HG02973 (cell line): ENCODE data around the gene SLC12A8.

ENCODE experiments used
- ATAC-seq: cut with Tn5 transposase; IDR thresholded peaks from one replicate; pipeline ENCODE4 v1.9.1; 2021; ENCODE audit warnings: moderate library complexity; ENCODE audit not compliant: unreplicated experiment

The SLC12A8 gene

DNA sequence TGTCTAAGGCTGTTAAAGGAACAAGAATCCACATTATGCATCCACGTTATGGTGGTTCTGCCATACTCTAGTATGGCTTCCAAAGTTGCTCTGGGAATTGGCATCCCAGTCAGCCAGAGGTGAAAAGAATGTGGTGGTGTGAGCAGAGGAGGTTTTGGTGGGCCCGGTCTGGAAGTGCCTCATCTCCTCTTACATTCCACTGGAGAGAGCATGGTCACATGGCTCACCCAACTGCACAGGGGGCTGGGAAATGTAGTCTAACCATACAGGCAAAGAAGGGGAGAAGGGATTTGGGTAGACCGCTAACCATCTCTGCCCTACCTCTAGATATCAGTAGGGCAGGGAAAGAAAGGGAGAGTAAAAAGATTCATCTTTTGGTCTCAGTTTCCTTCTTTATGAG lies 153.6 kb downstream of the SLC12A8 start:
- no peak for ATAC-seq

DNA sequence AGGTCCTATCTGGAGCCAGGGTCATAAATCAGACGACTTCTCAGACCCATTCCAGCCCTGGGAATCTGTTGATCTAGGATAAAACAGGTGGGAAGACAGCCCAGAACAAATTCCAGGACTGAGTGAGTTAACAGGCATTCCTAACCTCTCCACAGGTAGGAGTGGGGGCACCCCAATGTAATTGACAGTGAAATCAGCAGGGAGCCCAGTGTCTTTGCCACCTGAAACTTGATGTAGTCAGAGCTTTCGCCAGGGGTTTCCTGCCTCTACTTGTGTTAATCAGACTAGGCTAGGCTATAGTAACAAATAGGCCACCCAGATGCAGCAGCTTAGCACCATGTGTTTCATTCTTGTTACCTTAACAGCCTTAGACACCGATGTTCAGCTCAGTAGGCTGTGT lies 154.0 kb downstream of the SLC12A8 start:
- no peak for ATAC-seq

- ATAC-seq = no peak
These were observed 155.2 kb downstream of the SLC12A8 start for GRCh38 chr3:125057186-125057850.

DNA sequence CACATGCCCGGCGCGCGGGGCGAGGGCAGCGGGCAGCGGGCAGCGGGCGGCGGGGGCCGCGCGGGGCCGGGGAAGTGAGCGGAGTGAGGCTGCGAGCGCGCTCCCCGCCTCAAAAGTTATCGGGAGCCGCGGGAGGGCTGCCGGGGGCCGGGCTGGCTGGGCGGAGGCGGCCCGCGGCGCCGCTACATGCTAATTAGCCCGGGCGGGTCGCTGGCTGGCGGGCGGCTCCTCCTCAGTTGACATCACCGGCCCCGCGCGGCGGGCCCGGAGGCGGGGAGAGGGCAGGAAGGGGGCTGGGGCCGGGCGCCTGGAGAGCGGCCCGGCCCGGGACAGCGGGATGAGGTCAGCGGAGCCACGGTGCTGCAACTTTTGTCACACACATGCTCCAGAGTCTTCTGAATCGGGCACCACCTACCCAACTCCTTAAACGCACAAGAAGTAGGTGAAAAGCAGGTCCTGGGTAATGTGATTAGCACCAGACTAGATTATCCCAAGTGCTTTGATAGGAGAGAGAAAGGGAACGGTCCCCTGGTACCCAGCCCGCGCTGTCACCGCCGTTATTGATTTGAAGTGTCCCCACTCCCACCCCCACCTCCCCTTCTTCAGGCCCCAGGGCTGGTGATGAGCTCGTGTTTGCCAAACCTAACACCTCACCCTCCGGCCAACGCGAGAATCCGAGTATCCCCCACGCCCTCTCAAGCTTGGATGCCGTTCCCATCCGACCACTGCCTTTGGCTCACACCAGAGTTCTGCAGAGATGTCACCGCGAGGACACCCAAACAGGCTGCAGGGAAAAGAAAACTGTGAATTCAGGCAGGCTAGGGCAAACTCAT lies 156.4 kb downstream of the SLC12A8 start, which contains the start of gene HEG1:
Gene HEG1 (minus strand): TSS at position 85 of the 833 bp plus-strand sequence. CDS start 107 bp downstream, outside the sequence.
- peak; percentile 51 for ATAC-seq

DNA sequence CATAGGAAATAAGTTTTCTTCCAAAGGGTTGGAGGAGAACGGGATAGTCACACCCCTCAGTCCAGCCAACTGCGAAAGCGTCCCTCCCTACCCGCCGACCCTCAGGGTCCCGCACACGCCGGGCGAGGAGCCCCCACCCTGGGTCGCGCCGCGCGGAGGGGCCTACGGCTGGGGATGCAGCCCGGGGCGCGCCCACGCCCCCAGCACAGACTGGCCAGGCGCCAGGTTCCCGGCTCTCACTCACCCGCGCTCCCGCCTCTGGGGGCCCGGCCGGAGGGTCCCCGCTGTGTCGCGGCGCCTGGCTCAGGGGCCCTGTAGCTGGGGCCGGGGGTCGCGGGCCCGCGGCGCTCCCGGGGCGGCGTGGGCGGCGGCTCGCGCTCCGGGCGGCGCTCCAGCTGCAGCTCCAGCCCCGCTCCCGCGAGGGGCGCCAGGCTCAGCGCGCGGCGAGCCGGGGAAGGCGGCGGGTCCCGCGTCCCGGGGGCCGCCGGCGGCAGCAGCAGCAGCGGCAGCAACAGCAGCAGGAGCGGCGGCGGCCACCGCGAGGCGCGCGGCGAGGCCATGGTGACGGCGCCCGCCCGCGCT lies 157.1 kb downstream of the SLC12A8 start:
- ATAC-seq = peak; percentile 21

- peak; percentile 24 for ATAC-seq
These were observed 157.9 kb downstream of the SLC12A8 start for GRCh38 chr3:125054449-125055329.

DNA sequence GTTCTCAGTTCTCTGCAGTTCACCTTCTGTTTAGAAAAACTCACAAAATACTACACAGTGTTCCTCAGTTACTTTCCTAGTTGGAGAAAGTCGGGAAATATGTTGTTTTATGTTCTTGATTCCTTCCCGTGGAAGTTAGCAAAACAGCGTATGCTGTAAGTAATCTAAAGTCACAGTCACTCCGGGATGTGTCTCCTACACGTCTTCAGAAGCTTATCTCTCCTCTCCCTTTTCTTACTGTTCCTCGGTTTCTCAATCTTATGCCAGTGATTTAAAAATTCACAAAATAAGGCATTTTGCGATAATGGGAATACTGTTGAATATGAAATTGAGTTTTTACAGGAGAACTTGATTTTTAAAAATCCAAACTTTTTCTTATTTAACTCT lies 158.5 kb downstream of the SLC12A8 start:
- ATAC-seq = no peak

DNA sequence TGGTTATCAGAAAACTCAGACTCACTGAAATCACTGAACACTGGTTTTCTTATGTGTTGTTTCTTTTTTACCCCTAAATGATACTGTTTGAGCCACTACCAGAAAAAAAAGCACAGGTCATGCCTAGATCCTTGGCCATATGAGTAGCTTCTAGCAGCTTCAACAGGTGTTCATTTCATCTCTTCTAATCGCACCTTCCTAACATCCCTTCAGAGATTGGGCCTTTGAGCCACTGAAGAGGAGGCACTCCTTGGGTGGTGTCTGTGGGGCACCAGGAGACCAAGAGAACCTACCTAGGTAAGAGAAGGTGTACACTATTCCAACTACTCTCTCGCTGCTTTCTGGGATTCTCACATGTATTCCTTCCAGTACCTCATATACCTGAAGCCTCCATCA lies 159.2 kb downstream of the SLC12A8 start:
- ATAC-seq = no peak

DNA sequence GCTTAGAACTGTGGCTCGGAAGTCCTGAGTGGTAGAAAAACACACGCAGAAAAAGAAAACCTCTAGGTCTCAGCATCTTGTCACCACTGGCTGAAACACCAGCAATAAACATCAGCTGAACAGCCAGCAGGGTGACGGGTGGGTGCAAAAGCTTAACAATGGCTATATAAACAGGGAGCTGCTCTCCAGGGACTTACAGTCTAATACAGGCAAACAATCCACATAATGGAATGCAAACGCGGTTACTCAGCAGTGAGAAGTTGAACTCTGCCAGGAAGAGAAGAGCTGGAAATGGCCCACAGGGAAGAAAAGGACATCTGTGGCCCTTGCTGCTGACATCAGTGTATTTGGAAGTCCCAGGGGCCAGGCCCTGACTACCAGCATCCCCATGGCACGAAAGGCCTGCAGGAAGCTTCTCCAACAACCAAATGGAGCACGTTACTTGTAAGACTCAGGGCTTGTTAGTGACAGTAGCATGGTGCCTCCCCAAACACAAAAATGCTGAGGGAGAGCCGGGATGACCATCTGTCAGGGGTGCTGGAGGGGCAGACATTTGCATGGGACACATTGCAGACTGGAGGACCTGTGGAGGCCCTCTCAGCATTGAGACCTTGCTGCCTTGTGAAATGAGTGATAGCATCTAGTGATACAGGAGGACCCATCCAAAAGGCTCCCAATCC lies 159.8 kb downstream of the SLC12A8 start:
- ATAC-seq = no peak

DNA sequence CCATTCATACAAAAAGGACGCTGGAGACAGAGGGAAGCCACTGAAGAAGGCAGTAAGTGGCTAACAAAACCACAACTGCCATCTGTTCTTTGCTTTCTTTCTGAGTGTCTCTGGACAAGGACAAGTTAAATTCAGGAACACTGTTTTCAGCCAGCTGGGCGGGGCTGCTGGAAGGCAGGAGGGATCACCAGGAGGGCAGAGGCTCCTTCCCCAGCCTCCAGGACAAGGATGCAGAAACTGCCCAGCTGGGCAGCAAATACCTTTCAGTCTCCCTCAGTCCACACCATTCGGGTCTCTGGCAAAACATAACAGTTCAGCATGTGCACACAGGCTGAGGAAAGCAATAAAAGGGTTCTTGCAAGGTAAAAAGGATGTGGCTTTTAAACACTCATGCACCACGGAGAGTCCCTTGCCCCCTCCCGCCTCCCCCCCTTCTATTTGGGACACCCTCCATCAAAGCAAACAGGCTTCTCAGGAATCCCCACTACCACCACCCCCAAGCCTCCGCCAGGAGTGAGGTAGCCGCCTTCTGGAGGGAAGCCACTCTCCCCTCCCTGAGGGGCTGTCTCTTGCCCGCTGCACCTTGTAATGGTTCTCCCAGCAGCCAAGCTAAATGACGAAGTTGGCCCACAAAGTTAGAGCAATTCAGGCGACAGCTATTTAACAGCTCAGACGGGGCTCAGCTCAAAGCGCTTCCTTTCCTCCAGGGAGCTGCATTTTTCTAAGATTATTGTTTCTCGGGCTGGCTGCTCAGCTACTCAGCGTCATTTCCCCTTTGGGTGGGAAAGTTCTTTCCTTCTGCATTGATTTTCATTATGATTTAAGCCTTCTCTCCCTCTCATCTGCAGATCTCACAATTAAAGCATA lies 160.6 kb downstream of the SLC12A8 start:
- no peak for ATAC-seq

DNA sequence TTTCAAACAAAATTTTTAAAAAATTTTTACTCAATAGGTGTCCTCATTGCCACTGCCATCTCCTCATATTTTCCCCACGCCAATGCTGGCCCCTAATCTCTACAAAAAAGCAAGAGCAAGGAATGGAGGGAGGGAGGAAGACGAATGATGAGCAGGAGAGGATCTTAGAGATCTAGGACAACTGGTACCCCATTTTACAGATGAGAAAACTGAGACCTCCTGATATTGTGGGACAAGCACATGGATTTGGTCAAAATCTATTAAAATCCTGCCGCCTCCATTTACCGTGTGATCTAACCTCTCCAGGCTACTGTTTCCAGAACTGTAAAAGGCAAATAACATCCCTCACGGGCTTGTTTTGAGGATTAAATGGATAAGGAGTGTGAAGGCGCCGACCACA lies 161.3 kb downstream of the SLC12A8 start:
- no peak for ATAC-seq

GRCh38 chr3:125050488-125051090 lies 162.0 kb downstream of the SLC12A8 start:
- ATAC-seq = no peak

DNA sequence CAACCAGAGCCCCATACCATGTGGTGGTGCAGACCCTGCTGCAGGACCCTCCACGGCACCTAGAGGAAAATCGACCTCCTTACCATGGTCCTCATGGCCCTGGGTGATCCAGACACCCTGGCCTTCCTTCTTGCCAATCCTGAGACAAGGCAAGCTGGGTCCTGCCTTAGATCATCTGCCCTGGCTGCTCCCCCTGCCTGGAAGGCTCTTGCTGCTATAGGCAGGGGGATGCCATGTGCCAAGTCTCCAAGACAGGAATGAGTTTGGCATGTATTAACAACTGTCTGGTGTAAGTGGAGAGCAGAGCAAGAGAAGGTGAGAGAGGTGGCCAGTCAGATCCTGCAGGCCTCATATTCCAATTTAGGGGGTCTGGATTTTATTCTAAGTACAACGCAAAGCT lies 164.3 kb downstream of the SLC12A8 start:
- no peak for ATAC-seq

DNA sequence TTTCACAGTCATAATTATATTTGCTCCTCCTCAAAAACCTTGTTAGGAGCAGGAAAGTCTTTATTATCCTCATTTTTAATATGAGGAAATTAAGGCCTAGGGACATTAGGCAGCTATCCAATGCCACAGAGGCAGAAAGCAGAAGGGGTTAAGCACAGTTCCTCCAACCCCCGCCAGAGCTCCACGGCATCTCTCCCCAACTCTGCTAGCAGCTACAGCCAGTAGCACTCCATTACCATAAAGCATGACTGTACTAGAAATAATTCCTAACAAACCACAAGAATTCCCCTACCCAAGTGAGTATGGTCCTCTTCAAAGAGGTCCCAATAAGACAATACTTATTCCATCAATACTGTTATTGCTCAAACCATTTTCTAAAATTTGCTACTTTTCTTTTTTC lies 166.6 kb downstream of the SLC12A8 start:
- ATAC-seq = no peak

- no peak for ATAC-seq
These were observed 167.4 kb downstream of the SLC12A8 start for GRCh38 chr3:125045194-125045593.

DNA sequence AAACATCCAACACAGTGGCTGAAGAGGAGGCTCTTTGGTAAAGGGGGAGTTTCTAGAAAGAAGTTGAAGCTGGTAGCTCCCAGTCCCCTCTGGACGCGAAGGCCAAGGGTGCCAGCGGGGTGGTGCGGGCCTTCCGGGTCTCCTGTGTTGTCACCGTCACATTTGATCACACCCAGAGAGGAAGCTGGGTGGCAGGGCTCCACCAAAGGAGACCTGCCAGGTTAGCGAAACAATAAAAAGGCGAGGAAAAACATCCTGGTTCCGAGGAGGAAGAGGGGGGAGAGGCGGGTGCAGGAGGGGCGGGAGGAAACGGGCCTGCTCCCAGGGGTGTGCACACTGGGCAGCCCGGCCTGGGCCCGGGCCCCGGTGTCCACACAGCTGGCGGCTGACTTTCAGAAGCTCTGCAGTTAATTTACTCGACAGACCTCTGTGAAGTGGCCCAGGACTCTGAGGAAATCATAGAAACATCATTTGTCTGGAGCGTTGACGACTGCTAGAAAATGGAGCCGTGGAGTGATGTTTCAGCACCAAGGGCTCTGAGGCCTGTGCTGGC lies 168.9 kb downstream of the SLC12A8 start:
- ATAC-seq = no peak

DNA sequence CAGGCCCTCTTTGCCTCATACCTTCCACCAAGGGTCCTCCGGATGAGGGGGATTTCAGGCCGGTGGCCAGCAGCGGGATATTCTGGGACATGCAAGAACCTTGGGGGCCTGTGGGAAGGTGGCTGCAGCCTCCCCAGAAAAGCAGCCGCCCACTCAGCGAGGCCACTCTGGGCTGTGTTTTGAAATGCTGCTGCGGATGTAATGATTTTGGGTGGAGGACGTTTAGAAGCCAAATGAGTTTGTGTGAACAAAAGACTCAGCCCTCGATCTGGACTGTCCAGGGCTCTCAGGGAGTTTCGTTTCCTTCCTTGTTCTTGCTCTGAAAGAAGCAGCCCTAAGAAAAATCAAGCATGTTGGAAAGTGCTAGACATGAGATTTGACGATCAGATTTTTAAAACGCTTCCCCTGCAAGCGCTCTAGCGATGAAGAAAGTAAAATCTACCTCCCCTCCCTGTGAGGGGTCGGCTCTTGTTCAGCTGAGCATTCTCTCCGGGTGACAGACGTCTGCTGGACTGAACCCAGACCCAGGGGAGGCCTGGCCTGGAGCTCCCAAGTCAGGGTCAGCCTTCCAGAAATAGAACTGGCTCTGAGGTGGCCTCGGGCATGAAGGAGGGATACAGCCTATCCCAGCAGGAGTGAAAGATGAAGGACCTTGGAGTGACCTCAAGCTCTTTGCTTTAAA lies 169.7 kb downstream of the SLC12A8 start:
- no peak for ATAC-seq
